WTC11 (cell line): Measurements from ENCODE around the gene ATG13. TPM values are rescaled to one million over a fixed set of nuclear protein-coding genes. Genes with fewer than 3 reads are reported as not detected.
A peak's percentile ranks its signal among the peaks of the same experiment; 100 is the strongest.

Experiments used
- ATAC-seq: fragments of 200-7000 bp; cut with Tn5 transposase; 2 replicates; pipeline ENCODE4 v1.10.0; 2021; ENCODE audit warnings: mild to moderate bottlenecking, moderate library complexity
- CTCF ChIA-PET: fragments of 300-600 bp; sonication (Branson Sonifier 250); formaldehyde crosslinking; loops from one replicate; lab custom pipeline; 2021; ENCODE audit warnings: antibody characterized with exemption; lab: Charles Lee
- POLR2A ChIA-PET: fragments of 350-600 bp; sonication (Branson Sonifier 250); formaldehyde crosslinking; loops from one replicate; lab custom pipeline; 2021; ENCODE audit warnings: antibody characterized with exemption; lab: Charles Lee
- DNase-seq: peaks from one replicate; pipeline ENCODE4 v3.0.0; 2021; ENCODE audit warnings: low spot score
- H3K27ac Mint-ChIP-seq: 2 replicates; pipeline ENCODE4 v1.8.0; 2021; ENCODE audit warnings: mixed read lengths
- H3K27me3 Mint-ChIP-seq: 2 replicates; pipeline ENCODE4 v1.8.0; 2021; ENCODE audit warnings: low read depth, mild to moderate bottlenecking, moderate library complexity, mixed read lengths
- H3K36me3 Mint-ChIP-seq: 2 replicates; pipeline ENCODE4 v1.8.0; 2021; ENCODE audit warnings: mixed read lengths
- H3K4me1 Mint-ChIP-seq: 2 replicates; pipeline ENCODE4 v1.8.0; 2022; ENCODE audit warnings: mixed read lengths
- H3K4me3 Mint-ChIP-seq: 2 replicates; pipeline ENCODE4 v1.8.0; 2021; ENCODE audit warnings: mild to moderate bottlenecking, moderate library complexity, mixed read lengths
- H3K9me3 Mint-ChIP-seq: 2 replicates; pipeline ENCODE4 v1.8.0; 2021; ENCODE audit warnings: mixed read lengths
- ARID4B ChIP-seq: sonication (generic); formaldehyde crosslinking; IDR thresholded peaks from 2 replicates; pipeline ENCODE4 v1.8.0; 2023; ENCODE audit warnings: missing genetic modification reagents, mild to moderate bottlenecking, borderline replicate concordance
- CBFB ChIP-seq: sonication (generic); formaldehyde crosslinking; IDR thresholded peaks from 2 replicates; pipeline ENCODE4 v1.8.1; 2022; ENCODE audit warnings: mild to moderate bottlenecking, low read depth, missing genetic modification reagents
- MYBL2 ChIP-seq: sonication (generic); formaldehyde crosslinking; IDR thresholded peaks from 2 replicates; pipeline ENCODE4 v1.8.1; 2023; ENCODE audit warnings: mild to moderate bottlenecking, moderate library complexity, missing genetic modification reagents
- NR1H2 ChIP-seq: sonication (generic); formaldehyde crosslinking; IDR thresholded peaks from 2 replicates; pipeline ENCODE4 v1.9.0; 2021; ENCODE audit warnings: mild to moderate bottlenecking, moderate library complexity, missing genetic modification reagents
- RORB ChIP-seq: fragments of 250-450 bp; sonication (Bioruptor Pico); IDR thresholded peaks from 2 replicates; pipeline ENCODE4 v1.9.0; 2021; ENCODE audit warnings: mild to moderate bottlenecking
- SMAD4 ChIP-seq: sonication (generic); formaldehyde crosslinking; IDR thresholded peaks from 2 replicates; pipeline ENCODE4 v1.8.0; 2022; ENCODE audit warnings: mild to moderate bottlenecking, missing genetic modification reagents
- ZBTB21 ChIP-seq: sonication (generic); formaldehyde crosslinking; IDR thresholded peaks from 2 replicates; pipeline ENCODE4 v1.8.1; 2023; ENCODE audit warnings: mild to moderate bottlenecking, missing genetic modification reagents, borderline replicate concordance
- ZNF396 ChIP-seq: fragments of 250-450 bp; sonication (Bioruptor Pico); IDR thresholded peaks from 2 replicates; pipeline ENCODE4 v1.8.0; 2021; ENCODE audit warnings: mild to moderate bottlenecking, moderate library complexity, borderline replicate concordance
- ZNF423 ChIP-seq: fragments of 250-450 bp; sonication (Bioruptor Pico); IDR thresholded peaks from 2 replicates; pipeline ENCODE4 v2.1.2; 2022; ENCODE audit warnings: mild to moderate bottlenecking, moderate library complexity
- total RNA-seq: library from RNA; stranded (reverse); gene quantifications from 3 replicates; pipeline ENCODE4 v1.2.3, GENCODE V29; 2021
- TF ChIP-seq, protein P1 (sequence below): fragments of 200-600 bp; IDR thresholded peaks from 2 replicates; pipeline ENCODE4 v1.8.0; 2022; ENCODE audit warnings: antibody characterized with exemption
- TF ChIP-seq, protein P2 (sequence below): sonication (generic); formaldehyde crosslinking; IDR thresholded peaks from 2 replicates; pipeline ENCODE4 v1.8.1; 2023; ENCODE audit warnings: mild to moderate bottlenecking, missing genetic modification reagents, borderline replicate concordance
- TF ChIP-seq, protein P3 (sequence below): sonication (generic); formaldehyde crosslinking; IDR thresholded peaks from 2 replicates; pipeline ENCODE4 v1.8.1; 2023; ENCODE audit warnings: mild to moderate bottlenecking, missing genetic modification reagents, moderate library complexity
- TF ChIP-seq, protein P4 (sequence below): fragments of 250-450 bp; sonication (Bioruptor Pico); IDR thresholded peaks from 2 replicates; pipeline ENCODE4 v1.9.0; 2021; ENCODE audit warnings: mild to moderate bottlenecking

ATG13 gene
- total RNA-seq, 1 experiment from 2014 or later: 85.4 TPM

- TF ChIP-seq ARID4B (CRISPR knock-in tag) (no peak), MYBL2 (CRISPR knock-in tag) (no peak), ZNF423 (CRISPR knock-in tag) (no peak), CBFB (CRISPR knock-in tag) (no peak), ZBTB21 (CRISPR knock-in tag) (no peak)
Measured at GRCh38 chr11:46682773-46683752, 65.7 kb downstream of the ATG13 start (continued).

GRCh38 chr11:46684367-46684766 is 67.0 kb downstream of the ATG13 start:
- no peaks in the 10 kb centered on the region for H3K9me3 Mint-ChIP-seq
- peak overlapping the region; percentile 53; the same call in 1 of the 2 replicates for H3K27ac Mint-ChIP-seq
- CTCF ChIA-PET: interaction anchor here (0.7 to 1.4 kb wide), 2 partner anchors 17 to 155 kb away, joined by 3 to 4 read pairs; partner anchors contain the start of gene ZNF408

More at GRCh38 chr11:46684367-46684766, 67.0 kb downstream of the ATG13 start:
- no peaks in the 10 kb centered on the region for H3K27me3 Mint-ChIP-seq
- no peak overlapping the region for H3K4me3 Mint-ChIP-seq
- peaks cover 6% of the 10 kb centered on the region; the same call in 1 of the 2 replicates for H3K36me3 Mint-ChIP-seq
- POLR2A ChIA-PET: no interaction called here
- ATAC-seq (no peak), DNase-seq (no peak)
- no peak for TF ChIP-seq NR1H2 (CRISPR knock-in tag)
- no peak for TF ChIP-seq RORB
- TF ChIP-seq, protein P1, sequence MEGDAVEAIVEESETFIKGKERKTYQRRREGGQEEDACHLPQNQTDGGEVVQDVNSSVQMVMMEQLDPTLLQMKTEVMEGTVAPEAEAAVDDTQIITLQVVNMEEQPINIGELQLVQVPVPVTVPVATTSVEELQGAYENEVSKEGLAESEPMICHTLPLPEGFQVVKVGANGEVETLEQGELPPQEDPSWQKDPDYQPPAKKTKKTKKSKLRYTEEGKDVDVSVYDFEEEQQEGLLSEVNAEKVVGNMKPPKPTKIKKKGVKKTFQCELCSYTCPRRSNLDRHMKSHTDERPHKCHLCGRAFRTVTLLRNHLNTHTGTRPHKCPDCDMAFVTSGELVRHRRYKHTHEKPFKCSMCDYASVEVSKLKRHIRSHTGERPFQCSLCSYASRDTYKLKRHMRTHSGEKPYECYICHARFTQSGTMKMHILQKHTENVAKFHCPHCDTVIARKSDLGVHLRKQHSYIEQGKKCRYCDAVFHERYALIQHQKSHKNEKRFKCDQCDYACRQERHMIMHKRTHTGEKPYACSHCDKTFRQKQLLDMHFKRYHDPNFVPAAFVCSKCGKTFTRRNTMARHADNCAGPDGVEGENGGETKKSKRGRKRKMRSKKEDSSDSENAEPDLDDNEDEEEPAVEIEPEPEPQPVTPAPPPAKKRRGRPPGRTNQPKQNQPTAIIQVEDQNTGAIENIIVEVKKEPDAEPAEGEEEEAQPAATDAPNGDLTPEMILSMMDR: no peak
- TF ChIP-seq, protein P2, sequence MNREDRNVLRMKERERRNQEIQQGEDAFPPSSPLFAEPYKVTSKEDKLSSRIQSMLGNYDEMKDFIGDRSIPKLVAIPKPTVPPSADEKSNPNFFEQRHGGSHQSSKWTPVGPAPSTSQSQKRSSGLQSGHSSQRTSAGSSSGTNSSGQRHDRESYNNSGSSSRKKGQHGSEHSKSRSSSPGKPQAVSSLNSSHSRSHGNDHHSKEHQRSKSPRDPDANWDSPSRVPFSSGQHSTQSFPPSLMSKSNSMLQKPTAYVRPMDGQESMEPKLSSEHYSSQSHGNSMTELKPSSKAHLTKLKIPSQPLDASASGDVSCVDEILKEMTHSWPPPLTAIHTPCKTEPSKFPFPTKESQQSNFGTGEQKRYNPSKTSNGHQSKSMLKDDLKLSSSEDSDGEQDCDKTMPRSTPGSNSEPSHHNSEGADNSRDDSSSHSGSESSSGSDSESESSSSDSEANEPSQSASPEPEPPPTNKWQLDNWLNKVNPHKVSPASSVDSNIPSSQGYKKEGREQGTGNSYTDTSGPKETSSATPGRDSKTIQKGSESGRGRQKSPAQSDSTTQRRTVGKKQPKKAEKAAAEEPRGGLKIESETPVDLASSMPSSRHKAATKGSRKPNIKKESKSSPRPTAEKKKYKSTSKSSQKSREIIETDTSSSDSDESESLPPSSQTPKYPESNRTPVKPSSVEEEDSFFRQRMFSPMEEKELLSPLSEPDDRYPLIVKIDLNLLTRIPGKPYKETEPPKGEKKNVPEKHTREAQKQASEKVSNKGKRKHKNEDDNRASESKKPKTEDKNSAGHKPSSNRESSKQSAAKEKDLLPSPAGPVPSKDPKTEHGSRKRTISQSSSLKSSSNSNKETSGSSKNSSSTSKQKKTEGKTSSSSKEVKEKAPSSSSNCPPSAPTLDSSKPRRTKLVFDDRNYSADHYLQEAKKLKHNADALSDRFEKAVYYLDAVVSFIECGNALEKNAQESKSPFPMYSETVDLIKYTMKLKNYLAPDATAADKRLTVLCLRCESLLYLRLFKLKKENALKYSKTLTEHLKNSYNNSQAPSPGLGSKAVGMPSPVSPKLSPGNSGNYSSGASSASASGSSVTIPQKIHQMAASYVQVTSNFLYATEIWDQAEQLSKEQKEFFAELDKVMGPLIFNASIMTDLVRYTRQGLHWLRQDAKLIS (CRISPR knock-in tag): no peak
- no peak for TF ChIP-seq ZNF396 (CRISPR knock-in tag)
- TF ChIP-seq, protein P3, sequence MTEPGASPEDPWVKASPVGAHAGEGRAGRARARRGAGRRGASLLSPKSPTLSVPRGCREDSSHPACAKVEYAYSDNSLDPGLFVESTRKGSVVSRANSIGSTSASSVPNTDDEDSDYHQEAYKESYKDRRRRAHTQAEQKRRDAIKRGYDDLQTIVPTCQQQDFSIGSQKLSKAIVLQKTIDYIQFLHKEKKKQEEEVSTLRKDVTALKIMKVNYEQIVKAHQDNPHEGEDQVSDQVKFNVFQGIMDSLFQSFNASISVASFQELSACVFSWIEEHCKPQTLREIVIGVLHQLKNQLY (CRISPR knock-in tag): no peak
- TF ChIP-seq, protein P4, sequence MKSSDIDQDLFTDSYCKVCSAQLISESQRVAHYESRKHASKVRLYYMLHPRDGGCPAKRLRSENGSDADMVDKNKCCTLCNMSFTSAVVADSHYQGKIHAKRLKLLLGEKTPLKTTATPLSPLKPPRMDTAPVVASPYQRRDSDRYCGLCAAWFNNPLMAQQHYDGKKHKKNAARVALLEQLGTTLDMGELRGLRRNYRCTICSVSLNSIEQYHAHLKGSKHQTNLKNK: no peak
- no peak for TF ChIP-seq SMAD4 (CRISPR knock-in tag)
- H3K4me1 Mint-ChIP-seq: no peaks in the 10 kb centered on the region
